Common myeloid progenitor, CD34-positive (primary cell): ENCODE data around the gene C17orf75.
"Not testable (repeated sequence)": the region's sequence is repeated elsewhere in the genome, so short reads cannot be mapped to it uniquely, and the experiment has no call there.

ENCODE experiments used
- CTCF ChIA-PET: fragments of 350-600 bp; sonication (Branson Sonifier 250); formaldehyde crosslinking; loops from one replicate; lab custom pipeline; 2021; ENCODE audit warnings: antibody characterized with exemption; lab: Charles Lee
- POLR2A ChIA-PET: fragments of 350-600 bp; sonication (Branson Sonifier 250); formaldehyde crosslinking; loops from one replicate; lab custom pipeline; 2021; ENCODE audit warnings: antibody characterized with exemption; lab: Charles Lee
- DNase-seq, 3 donors: peaks; one replicate each; pipeline versions ENCODE4 v3.0.0 to v3.0.0-alpha.2; 2013
- H3K27ac ChIP-seq, 2 experiments: 1 replicate in 1 of 2; 2 replicates in 1 of 2; pipeline ENCODE4 v1.7.0; 2013; ENCODE audit warnings: inconsistent platforms in 2 of 2, low read length in 2 of 2, mild to moderate bottlenecking in 2 of 2, low read depth in 1 of 2, moderate library complexity in 1 of 2; ENCODE audit not compliant: severe bottlenecking in 2 of 2, insufficient read depth in 1 of 2, poor library complexity in 1 of 2
- H3K27me3 ChIP-seq, 5 experiments: replicated peaks in 2 of 5; 1 replicate in 3 of 5; 2 replicates in 2 of 5; pipeline versions ENCODE4 v1.6.1 to v1.7.0; 2013; ENCODE audit warnings: low read length in 4 of 5, mild to moderate bottlenecking in 2 of 5, moderate library complexity in 2 of 5, inconsistent platforms in 1 of 5; ENCODE audit not compliant: insufficient read depth in 5 of 5, control insufficient read depth in 4 of 5
- H3K36me3 ChIP-seq, 4 experiments: 1 replicate in 2 of 4; 2 replicates in 2 of 4; pipeline versions ENCODE4 v1.6.1 to v1.7.0; 2013; ENCODE audit warnings: low read length in 3 of 4, control low read depth in 1 of 4, mild to moderate bottlenecking in 1 of 4; ENCODE audit not compliant: control insufficient read depth in 4 of 4, insufficient read depth in 4 of 4
- H3K4me1 ChIP-seq, 4 experiments: 1 replicate in 3 of 4; 2 replicates in 1 of 4; pipeline versions ENCODE4 v1.6.1 to v1.7.1; 2013; ENCODE audit warnings: low read length in 3 of 4, mild to moderate bottlenecking in 3 of 4, control low read depth in 1 of 4, inconsistent platforms in 1 of 4, moderate library complexity in 1 of 4; ENCODE audit not compliant: control insufficient read depth in 4 of 4, insufficient read depth in 4 of 4; ENCODE audit errors: control extremely low read depth in 1 of 4
- H3K4me3 ChIP-seq, 7 experiments: 1 replicate in 4 of 7; 2 replicates in 3 of 7; pipeline versions ENCODE4 v1.5.1 to v1.7.0; 2013; ENCODE audit warnings: mild to moderate bottlenecking in 7 of 7, low read length in 6 of 7, moderate library complexity in 6 of 7, inconsistent platforms in 2 of 7, low read depth in 2 of 7, control low read depth in 1 of 7; ENCODE audit not compliant: insufficient read depth in 4 of 7, control insufficient read depth in 1 of 7; ENCODE audit errors: extremely low read depth in 1 of 7
- H3K9me3 ChIP-seq, 5 experiments: 1 replicate in 4 of 5; 2 replicates in 1 of 5; pipeline versions ENCODE4 v1.6.1 to v1.7.1; 2013; ENCODE audit warnings: low read length in 4 of 5, mild to moderate bottlenecking in 2 of 5, inconsistent platforms in 1 of 5, low read depth in 1 of 5, moderate library complexity in 1 of 5; ENCODE audit not compliant: control insufficient read depth in 4 of 5, insufficient read depth in 2 of 5; ENCODE audit errors: control extremely low read depth in 1 of 5
- WGBS: methylation state at CpG from one replicate; pipeline ENCODE4 v1.1.5; 2013; ENCODE audit not compliant: insufficient coverage; 5-methylcytosine and 5-hydroxymethylcytosine counted together

Gene C17orf75

GRCh38 chr17:32320080-32320479, 21.9 kb downstream of the C17orf75 start:
- not testable (repeated sequence) for H3K36me3 ChIP-seq, H3K4me3 ChIP-seq, H3K27me3 ChIP-seq, DNase-seq, H3K27ac ChIP-seq, H3K9me3 ChIP-seq
- POLR2A ChIA-PET: interaction anchor here (0.6 to 1.0 kb wide), 3 partner anchors 28 to 64 kb away, joined by 3 to 4 read pairs (median 4); no protein-coding TSS in a partner anchor
- WGBS: 100% methylated on average over 3 of the region's 6 CpGs
- CTCF ChIA-PET: interaction anchor here (0.7 to 3.9 kb wide), 20 partner anchors 11 to 131 kb away, joined by 3 to 41 read pairs (median 4); no protein-coding TSS in a partner anchor
- peaks cover 0 to 27% (median 21%) of the 10 kb centered on the region in 4 experiments for H3K4me1 ChIP-seq

GRCh38 chr17:32319548-32319905, 22.4 kb downstream of the C17orf75 start:
- H3K4me1 ChIP-seq: peaks cover 0 to 26% (median 20%) of the 10 kb centered on the region in 4 experiments
- ChIA-PET POLR2A (interaction anchor here (0.6 to 1.0 kb wide), 4 partner anchors 29 to 72 kb away, joined by 3 to 5 read pairs (median 4); no protein-coding TSS in a partner anchor), CTCF (interaction anchor here (0.7 to 3.9 kb wide), 25 partner anchors 11 to 130 kb away, joined by 3 to 41 read pairs (median 4); no protein-coding TSS in a partner anchor)
- H3K36me3 ChIP-seq: no peaks in the 10 kb centered on the region
- peaks cover 0 to 2% (median 0%) of the 10 kb centered on the region in 5 experiments for H3K27me3 ChIP-seq
- H3K4me3 ChIP-seq: peak overlapping the region in 2 of 7 experiments; percentile 36 to 59
- H3K27ac ChIP-seq: no peak overlapping the region
- no peaks in the 10 kb centered on the region for H3K9me3 ChIP-seq
- 89% methylated on average over 1 of the region's 5 CpGs for WGBS
- peak; percentile 82 to 88 (median 87) for DNase-seq

- Histone ChIP-seq H3K27ac (no peak overlapping the region), H3K4me3 (peak overlapping the region in 1 of 7 experiments; percentile 23), H3K4me1 (peaks cover 0 to 12% (median 9%) of the 10 kb centered on the region in 4 experiments), H3K36me3 (no peaks in the 10 kb centered on the region), H3K27me3 (peaks cover 0 to 2% (median 0%) of the 10 kb centered on the region in 5 experiments), H3K9me3 (no peaks in the 10 kb centered on the region)
- WGBS: 100% methylated on average over 1 of the region's 8 CpGs
- ChIA-PET CTCF (interaction anchor here (1.0 to 3.9 kb wide), 12 partner anchors 12 to 116 kb away, joined by 3 to 41 read pairs (median 6); no protein-coding TSS in a partner anchor), POLR2A (interaction anchor here (0.6 kb wide), 1 partner anchor 9 kb away, joined by 6 read pairs; no protein-coding TSS in a partner anchor)
- no peak for DNase-seq
These were observed 23.9 kb downstream of the C17orf75 start for GRCh38 chr17:32318071-32318470.

GRCh38 chr17:32317353-32317752, 24.6 kb downstream of the C17orf75 start:
- ChIA-PET CTCF (interaction anchor here (1.0 to 3.2 kb wide), 4 partner anchors 13 to 115 kb away, joined by 3 to 15 read pairs (median 4); no protein-coding TSS in a partner anchor), POLR2A (no interaction called here)
- no peak overlapping the region for H3K4me3 ChIP-seq

GRCh38 chr17:32316653-32317052, 25.3 kb downstream of the C17orf75 start:
- H3K4me1 ChIP-seq: peaks cover 0 to 12% (median 8%) of the 10 kb centered on the region in 4 experiments
- ChIA-PET CTCF (interaction anchor here (0.6 to 2.1 kb wide), 8 partner anchors 22 to 329 kb away, joined by 3 to 7 read pairs (median 4); no protein-coding TSS in a partner anchor), POLR2A (interaction anchor here (0.6 kb wide), 1 partner anchor 31 kb away, joined by 3 read pairs; no protein-coding TSS in a partner anchor)
- not testable (repeated sequence) for H3K36me3 ChIP-seq, DNase-seq, H3K9me3 ChIP-seq, H3K27ac ChIP-seq, H3K27me3 ChIP-seq, H3K4me3 ChIP-seq
- 96% methylated on average over 4 of the region's 5 CpGs for WGBS

More at GRCh38 chr17:32317353-32317752, 24.6 kb downstream of the C17orf75 start:
- H3K36me3 ChIP-seq: no peaks in the 10 kb centered on the region
- peaks cover 0 to 2% (median 0%) of the 10 kb centered on the region in 5 experiments for H3K27me3 ChIP-seq
- DNase-seq: no peak
- H3K4me1 ChIP-seq: peaks cover 0 to 12% (median 8%) of the 10 kb centered on the region in 4 experiments
- no peak overlapping the region for H3K27ac ChIP-seq
- no peaks in the 10 kb centered on the region for H3K9me3 ChIP-seq
- WGBS: 88% methylated on average over 4 of the region's 4 CpGs

GRCh38 chr17:32315171-32315570, 26.8 kb downstream of the C17orf75 start:
- Histone ChIP-seq H3K9me3 (no peaks in the 10 kb centered on the region), H3K4me1 (peaks cover 0 to 12% (median 8%) of the 10 kb centered on the region in 4 experiments), H3K36me3 (no peaks in the 10 kb centered on the region), H3K4me3 (no peak overlapping the region), H3K27me3 (peaks cover 0 to 2% (median 0%) of the 10 kb centered on the region in 5 experiments), H3K27ac (no peak overlapping the region)
- ChIA-PET POLR2A (no interaction called here), CTCF (interaction anchor here (1.0 to 2.1 kb wide), 5 partner anchors 11 to 62 kb away, joined by 3 to 7 read pairs (median 5); no protein-coding TSS in a partner anchor)
- DNase-seq: no peak
- WGBS: 100% methylated on average over 5 of the region's 8 CpGs

GRCh38 chr17:32314636-32315035, 27.3 kb downstream of the C17orf75 start:
- WGBS: 91% methylated on average over 6 of the region's 9 CpGs
- CTCF ChIA-PET: interaction anchor here (2.1 kb wide), 1 partner anchor 26 kb away, joined by 7 read pairs; no protein-coding TSS in a partner anchor
- H3K27ac ChIP-seq: no peak overlapping the region
- peaks cover 0 to 12% (median 8%) of the 10 kb centered on the region in 4 experiments for H3K4me1 ChIP-seq
- DNase-seq: peak in 1 of 3 donors; percentile 40
- POLR2A ChIA-PET: no interaction called here
- H3K36me3 ChIP-seq: no peaks in the 10 kb centered on the region
- peaks cover 0 to 2% (median 0%) of the 10 kb centered on the region in 5 experiments for H3K27me3 ChIP-seq
- H3K4me3 ChIP-seq: no peak overlapping the region
- H3K9me3 ChIP-seq: no peaks in the 10 kb centered on the region
